Caco-2 (cell line): ENCODE measurements around the gene PDE6C. TPM values are rescaled to one million over a fixed set of nuclear protein-coding genes. Genes with fewer than 3 reads are reported as not detected.

ENCODE experiments used
- BruUV-seq: library from RNA; stranded (reverse); fragments of 400-500 nt; replicated peaks from 2 replicates; lab custom pipeline; 2021; lab: Mats Ljungman, UMichigan
- CTCF ChIA-PET: fragments of 300-600 bp; sonication (Branson Sonifier 250); formaldehyde crosslinking; loops from one replicate; lab custom pipeline; 2022; ENCODE audit warnings: antibody characterized with exemption; lab: Charles Lee
- POLR2A ChIA-PET: fragments of 300-600 bp; sonication (Branson Sonifier 250); formaldehyde crosslinking; loops from one replicate; lab custom pipeline; 2022; ENCODE audit warnings: antibody characterized with exemption; lab: Charles Lee
- DNase-seq, 2 experiments: peaks; one replicate each; pipeline versions ENCODE4 v3.0.0 to v3.0.0-alpha.2; 2020 to 2022
- H3K27me3 ChIP-seq: replicated peaks from 2 replicates; pipeline ENCODE4 v1.6.0; 2011; ENCODE audit warnings: low read length; ENCODE audit not compliant: control insufficient read depth, insufficient read depth
- H3K36me3 ChIP-seq: 2 replicates; pipeline ENCODE4 v1.5.1; 2011; ENCODE audit warnings: low read length; ENCODE audit not compliant: control insufficient read depth, insufficient read depth
- H3K4me1 ChIP-seq: fragments of 250-450 bp; sonication (Bioruptor Pico); 2 replicates; pipeline ENCODE4 v1.5.1; 2020; ENCODE audit warnings: mild to moderate bottlenecking
- H3K4me3 ChIP-seq: 2 replicates; pipeline ENCODE4 v1.5.1; 2011; ENCODE audit warnings: low read depth, mild to moderate bottlenecking, control low read depth, low read length
- H3K9me3 ChIP-seq: fragments of 250-450 bp; sonication (Bioruptor Pico); 2 replicates; pipeline ENCODE4 v1.5.1; 2020; ENCODE audit warnings: mild to moderate bottlenecking, moderate library complexity
- H3K27ac Mint-ChIP-seq: one replicate; pipeline ENCODE4 v1.8.0; 2022; ENCODE audit warnings: mixed read lengths; ENCODE audit not compliant: unreplicated experiment
- H3K27me3 Mint-ChIP-seq: one replicate; pipeline ENCODE4 v1.8.0; 2022; ENCODE audit warnings: mixed read lengths; ENCODE audit not compliant: insufficient read depth, unreplicated experiment
- H3K36me3 Mint-ChIP-seq: one replicate; pipeline ENCODE4 v1.8.0; 2022; ENCODE audit warnings: mild to moderate bottlenecking, mixed read lengths; ENCODE audit not compliant: insufficient read depth, unreplicated experiment
- H3K4me1 Mint-ChIP-seq: one replicate; pipeline ENCODE4 v1.8.0; 2022; ENCODE audit warnings: low read depth, mixed read lengths; ENCODE audit not compliant: unreplicated experiment
- H3K4me3 Mint-ChIP-seq: one replicate; pipeline ENCODE4 v1.8.0; 2022; ENCODE audit warnings: mild to moderate bottlenecking, moderate library complexity, mixed read lengths; ENCODE audit not compliant: unreplicated experiment
- H3K9me3 Mint-ChIP-seq: one replicate; pipeline ENCODE4 v1.8.0; 2022; ENCODE audit warnings: mixed read lengths; ENCODE audit not compliant: unreplicated experiment
- intact Hi-C: fragments of 100-400 bp; cut with micrococcal nuclease; formaldehyde crosslinking; loops from one replicate; pipeline ENCODE4 v1.10.0; 2022; ENCODE audit not compliant: unreplicated experiment
- total RNA-seq: library from RNA; stranded (reverse); gene quantifications from 2 replicates; pipeline ENCODE4 v1.2.3, GENCODE V29; 2022
- TF ChIP-seq, protein P1 (sequence below), 2 experiments: fragments of 200-600 bp in 1 of 2; IDR thresholded peaks; 1 replicate in 1 of 2; 2 replicates in 1 of 2; pipeline versions ENCODE4 v1.5.1 to v1.8.0; 2011 to 2022; ENCODE audit warnings: antibody characterized with exemption in 1 of 2, control low read depth in 1 of 2, inconsistent platforms in 1 of 2, low read depth in 1 of 2, low read length in 1 of 2, mild to moderate bottlenecking in 1 of 2, moderate library complexity in 1 of 2; ENCODE audit not compliant: insufficient read depth in 1 of 2, severe bottlenecking in 1 of 2, unreplicated experiment in 1 of 2

PDE6C gene
- total RNA-seq, 1 experiment from 2014 or later, result not detected

DNA sequence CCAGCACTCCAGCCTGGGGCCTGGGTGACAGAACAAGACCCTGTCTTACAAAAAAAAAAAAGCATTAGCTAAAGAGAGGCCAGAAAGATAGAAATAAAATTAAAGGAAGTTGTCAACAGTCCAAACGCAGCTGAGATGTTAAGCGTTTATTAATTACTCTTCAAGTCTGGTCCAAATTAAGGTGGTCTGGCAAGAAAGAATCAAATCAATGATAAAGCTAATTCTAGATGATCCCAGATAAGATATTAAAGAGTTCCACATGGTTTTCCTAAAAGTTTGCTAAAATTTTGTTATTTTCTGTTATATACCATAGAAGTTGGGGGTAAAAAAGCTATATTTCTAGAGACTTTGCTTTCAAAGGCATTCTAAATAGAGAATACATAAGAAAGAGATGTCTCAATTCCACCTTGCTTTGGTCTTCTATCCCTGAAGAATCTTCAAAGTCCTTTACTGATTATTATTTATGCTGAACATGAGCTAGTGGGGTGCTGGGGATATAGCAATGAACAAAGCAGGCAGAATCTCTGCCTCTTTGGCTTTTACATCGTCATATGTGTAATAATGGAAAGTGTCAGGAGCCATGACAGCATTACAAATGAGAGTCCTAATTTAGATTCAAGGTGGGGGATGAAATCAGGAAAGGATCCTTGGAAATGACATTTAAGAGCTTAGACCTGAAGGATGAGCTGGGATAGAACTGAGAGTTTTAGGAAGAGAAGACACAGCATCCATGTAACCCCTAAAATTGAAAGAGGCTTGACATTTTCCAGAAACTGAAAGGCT lies 66.7 kb downstream of the PDE6C start:
- no peak overlapping the region for H3K4me3 Mint-ChIP-seq
- Histone ChIP-seq H3K4me1 (peaks cover 16% of the 10 kb centered on the region; the same call in 1 of the 2 replicates), H3K4me3 (no peak overlapping the region), H3K36me3 (no peaks in the 10 kb centered on the region), H3K27me3 (no peaks in the 10 kb centered on the region), H3K9me3 (no peaks in the 10 kb centered on the region)
- no peaks in the 10 kb centered on the region for H3K9me3 Mint-ChIP-seq
- peaks cover 7% of the 10 kb centered on the region for H3K4me1 Mint-ChIP-seq
- POLR2A ChIA-PET, result no interaction called here
- TF ChIP-seq, protein P1, sequence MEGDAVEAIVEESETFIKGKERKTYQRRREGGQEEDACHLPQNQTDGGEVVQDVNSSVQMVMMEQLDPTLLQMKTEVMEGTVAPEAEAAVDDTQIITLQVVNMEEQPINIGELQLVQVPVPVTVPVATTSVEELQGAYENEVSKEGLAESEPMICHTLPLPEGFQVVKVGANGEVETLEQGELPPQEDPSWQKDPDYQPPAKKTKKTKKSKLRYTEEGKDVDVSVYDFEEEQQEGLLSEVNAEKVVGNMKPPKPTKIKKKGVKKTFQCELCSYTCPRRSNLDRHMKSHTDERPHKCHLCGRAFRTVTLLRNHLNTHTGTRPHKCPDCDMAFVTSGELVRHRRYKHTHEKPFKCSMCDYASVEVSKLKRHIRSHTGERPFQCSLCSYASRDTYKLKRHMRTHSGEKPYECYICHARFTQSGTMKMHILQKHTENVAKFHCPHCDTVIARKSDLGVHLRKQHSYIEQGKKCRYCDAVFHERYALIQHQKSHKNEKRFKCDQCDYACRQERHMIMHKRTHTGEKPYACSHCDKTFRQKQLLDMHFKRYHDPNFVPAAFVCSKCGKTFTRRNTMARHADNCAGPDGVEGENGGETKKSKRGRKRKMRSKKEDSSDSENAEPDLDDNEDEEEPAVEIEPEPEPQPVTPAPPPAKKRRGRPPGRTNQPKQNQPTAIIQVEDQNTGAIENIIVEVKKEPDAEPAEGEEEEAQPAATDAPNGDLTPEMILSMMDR (IDR thresholded peaks at IDR 0.05; ENCODE audit: insufficient read depth in 1 of 2, low read depth in 1 of 2, low read length in 1 of 2, severe bottlenecking in 1 of 2, unreplicated experiment in 1 of 2), result no peak
- no peak for DNase-seq
- BruUV-seq, result no TSS peak
- H3K36me3 Mint-ChIP-seq, result peaks cover 6% of the 10 kb centered on the region
- intact Hi-C loops, result loop anchor here (10.0 kb wide), 1 partner anchor 84 kb away; no protein-coding TSS in a partner anchor
- CTCF ChIA-PET, result interaction anchor here (1.4 to 2.3 kb wide), 2 partner anchors 124 to 197 kb away, joined by 4 to 19 read pairs; partner anchors contain the start of gene MYOF
- no peaks in the 10 kb centered on the region for H3K27me3 Mint-ChIP-seq
- no peak overlapping the region for H3K27ac Mint-ChIP-seq

DNA sequence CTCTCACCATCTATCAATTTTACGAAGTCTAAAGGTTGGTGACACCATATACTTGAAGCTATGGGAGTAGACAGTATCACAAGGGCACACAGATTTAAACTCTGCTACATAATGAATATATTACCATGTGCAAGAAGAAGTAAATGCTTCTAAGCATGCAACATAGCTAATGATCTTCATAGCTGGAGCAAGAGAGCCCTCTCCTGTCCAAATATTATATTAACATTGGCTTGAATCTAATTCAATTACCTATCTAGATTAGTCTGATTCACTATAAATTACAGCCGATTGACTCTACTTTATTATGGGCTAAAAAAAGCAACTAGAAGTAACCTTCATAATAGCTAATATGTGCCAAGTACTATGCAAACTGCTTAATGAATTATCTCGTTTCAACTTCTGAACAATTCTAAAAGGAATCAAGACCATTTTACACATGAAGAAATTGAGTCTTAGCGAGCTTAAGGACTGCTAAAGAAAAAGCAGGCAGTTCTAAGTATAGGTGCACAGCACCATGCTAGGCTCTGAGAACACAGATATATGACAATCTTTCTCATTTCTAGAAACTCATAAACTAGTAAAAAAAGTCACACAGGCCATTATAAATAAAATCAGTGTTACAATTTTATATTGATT lies 68.2 kb downstream of the PDE6C start:
- peaks cover 16% of the 10 kb centered on the region; the same call in 1 of the 2 replicates for H3K4me1 ChIP-seq
- no peaks in the 10 kb centered on the region for H3K36me3 ChIP-seq
- Mint-ChIP-seq H3K27me3 (no peaks in the 10 kb centered on the region), H3K9me3 (no peaks in the 10 kb centered on the region), H3K4me1 (peaks cover 7% of the 10 kb centered on the region), H3K36me3 (no peaks in the 10 kb centered on the region), H3K4me3 (no peak overlapping the region), H3K27ac (no peak overlapping the region)
- ChIA-PET POLR2A (no interaction called here), CTCF (interaction anchor here (0.6 to 1.5 kb wide), 13 partner anchors 39 to 303 kb away, joined by 3 to 60 read pairs (median 3); partner anchors contain the start of genes FFAR4 and MYOF)
- H3K9me3 ChIP-seq, result no peaks in the 10 kb centered on the region
- BruUV-seq, result no TSS peak
- no peak overlapping the region for H3K4me3 ChIP-seq
- TF ChIP-seq, protein P1 (IDR thresholded peaks at IDR 0.05; ENCODE audit: insufficient read depth in 1 of 2, low read depth in 1 of 2, low read length in 1 of 2, severe bottlenecking in 1 of 2, unreplicated experiment in 1 of 2), result peak; percentile 30 to 66
- no peaks in the 10 kb centered on the region for H3K27me3 ChIP-seq
- peak in 1 of 2 experiments; percentile 56 for DNase-seq
- intact Hi-C loops, result loop anchor here (1.0 kb wide), 4 partner anchors 126 to 304 kb away; no protein-coding TSS in a partner anchor

DNA sequence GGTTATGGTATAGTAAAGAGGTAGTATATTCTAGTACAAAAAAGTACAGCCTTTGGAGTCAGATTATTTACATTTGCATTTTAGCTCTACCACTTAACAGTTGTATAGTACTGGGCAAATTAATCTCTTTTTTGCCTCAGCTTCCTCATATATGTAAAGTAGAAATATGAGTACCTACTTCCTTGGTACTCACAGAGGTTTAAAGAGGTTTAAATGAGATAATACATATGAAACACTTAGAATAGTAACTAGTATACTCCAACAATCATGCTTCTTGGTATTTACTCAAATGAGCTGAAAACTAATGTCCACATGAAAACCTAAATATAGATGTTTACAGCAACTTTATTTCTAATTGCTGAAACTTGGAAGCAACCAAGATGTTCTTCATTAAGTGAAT lies 75.4 kb downstream of the PDE6C start:
- no TSS peak for BruUV-seq
- Mint-ChIP-seq H3K4me3 (no peak overlapping the region), H3K27me3 (no peaks in the 10 kb centered on the region), H3K27ac (no peak overlapping the region), H3K36me3 (peaks cover under 1% of the 10 kb centered on the region), H3K4me1 (no peaks in the 10 kb centered on the region), H3K9me3 (no peaks in the 10 kb centered on the region)
- Histone ChIP-seq H3K4me1 (no peaks in the 10 kb centered on the region), H3K4me3 (no peak overlapping the region), H3K36me3 (no peaks in the 10 kb centered on the region; the same call in 1 of the 2 replicates), H3K27me3 (no peaks in the 10 kb centered on the region), H3K9me3 (no peaks in the 10 kb centered on the region; the same call in 1 of the 2 replicates)
- ChIA-PET CTCF (no interaction called here), POLR2A (no interaction called here)
- TF ChIP-seq, protein P1 (IDR thresholded peaks at IDR 0.05; ENCODE audit: insufficient read depth in 1 of 2, low read depth in 1 of 2, low read length in 1 of 2, severe bottlenecking in 1 of 2, unreplicated experiment in 1 of 2), result no peak
- intact Hi-C loops, result no loop called here
- DNase-seq, result no peak
